Ascending aorta (tissue), 2 donors: ENCODE data around the gene PIP4P1. TPM values are rescaled to one million over a fixed set of nuclear protein-coding genes. Genes with fewer than 3 reads are reported as not detected.

Experiments
- DNase-seq, 2 donors: peaks; one replicate each; pipeline ENCODE4 v3.0.0-alpha.2; 2019; ENCODE audit warnings: low spot score in 2 of 2
- H3K27ac ChIP-seq, 2 donors: fragments of 200-600 bp; sonication (generic); one replicate each; pipeline ENCODE4 v1.5.1; 2016 to 2017; ENCODE audit warnings: mild to moderate bottlenecking in 1 of 2
- H3K27me3 ChIP-seq: fragments of 200-600 bp; sonication (generic); one replicate; pipeline ENCODE4 v1.5.1; 2017
- H3K36me3 ChIP-seq, 2 donors: fragments of 200-600 bp; sonication (generic); one replicate each; pipeline ENCODE4 v1.5.1; 2016
- H3K4me1 ChIP-seq, 2 donors: fragments of 200-600 bp; sonication (generic); one replicate each; pipeline ENCODE4 v1.5.1; 2016 to 2017; ENCODE audit warnings: mild to moderate bottlenecking in 1 of 2
- H3K4me3 ChIP-seq, 2 donors: fragments of 200-600 bp; sonication (generic); one replicate each; pipeline ENCODE4 v1.5.1; 2016 to 2017; ENCODE audit warnings: mild to moderate bottlenecking in 1 of 2
- H3K9me3 ChIP-seq, 2 donors: fragments of 200-600 bp; sonication (generic); one replicate each; pipeline ENCODE4 v1.5.1; 2016
- intact Hi-C: fragments of 100-400 bp; cut with DNase I; formaldehyde crosslinking; loops from one replicate; pipeline ENCODE4 v1.15.1; 2023
- total RNA-seq: library from RNA; depleted of rRNA; stranded (reverse); fragments of >200 nt; gene quantifications from one replicate; pipeline ENCODE4 v1.1.0, GENCODE V29; 2016
- TF ChIP-seq, protein P1 (sequence below), 3 experiments: fragments of 200-600 bp in 2 of 3; fragments of 450-650 bp in 1 of 3; sonication (generic) in 2 of 3; IDR thresholded peaks; one replicate each; pipeline ENCODE4 v1.5.1; 2016 to 2019; ENCODE audit warnings: antibody characterized with exemption in 3 of 3, mild to moderate bottlenecking in 1 of 3, moderate library complexity in 1 of 3

Gene PIP4P1
- total RNA-seq, 1 donor from 2014 or later: 30.7 TPM

DNA sequence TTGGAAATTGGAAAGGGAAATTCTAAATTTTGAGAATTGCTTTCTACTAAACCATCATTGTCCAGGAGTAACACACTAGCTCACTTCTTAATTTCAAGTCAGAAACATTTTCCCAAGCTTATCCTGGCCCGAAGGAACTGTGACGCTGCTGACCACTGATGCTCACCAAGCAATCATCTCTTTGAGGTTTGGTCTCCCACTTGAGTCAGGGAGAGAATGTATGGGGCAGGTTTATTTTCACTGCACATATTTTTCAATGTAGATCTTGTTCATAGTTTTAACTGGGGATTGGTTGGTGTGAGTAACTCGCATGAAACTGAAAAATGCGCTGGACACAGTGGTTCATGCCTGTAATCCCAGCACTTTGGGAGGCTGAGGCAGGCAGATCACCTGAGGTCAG, 31.3 kb upstream of the PIP4P1 start:
- Histone ChIP-seq H3K4me3 (no peak overlapping the region), H3K9me3 (no peaks in the 10 kb centered on the region), H3K27me3 (no peaks in the 10 kb centered on the region), H3K4me1 (no peaks in the 10 kb centered on the region), H3K27ac (no peak overlapping the region), H3K36me3 (no peaks in the 10 kb centered on the region)
- DNase-seq: no peak
- TF ChIP-seq, protein P1, sequence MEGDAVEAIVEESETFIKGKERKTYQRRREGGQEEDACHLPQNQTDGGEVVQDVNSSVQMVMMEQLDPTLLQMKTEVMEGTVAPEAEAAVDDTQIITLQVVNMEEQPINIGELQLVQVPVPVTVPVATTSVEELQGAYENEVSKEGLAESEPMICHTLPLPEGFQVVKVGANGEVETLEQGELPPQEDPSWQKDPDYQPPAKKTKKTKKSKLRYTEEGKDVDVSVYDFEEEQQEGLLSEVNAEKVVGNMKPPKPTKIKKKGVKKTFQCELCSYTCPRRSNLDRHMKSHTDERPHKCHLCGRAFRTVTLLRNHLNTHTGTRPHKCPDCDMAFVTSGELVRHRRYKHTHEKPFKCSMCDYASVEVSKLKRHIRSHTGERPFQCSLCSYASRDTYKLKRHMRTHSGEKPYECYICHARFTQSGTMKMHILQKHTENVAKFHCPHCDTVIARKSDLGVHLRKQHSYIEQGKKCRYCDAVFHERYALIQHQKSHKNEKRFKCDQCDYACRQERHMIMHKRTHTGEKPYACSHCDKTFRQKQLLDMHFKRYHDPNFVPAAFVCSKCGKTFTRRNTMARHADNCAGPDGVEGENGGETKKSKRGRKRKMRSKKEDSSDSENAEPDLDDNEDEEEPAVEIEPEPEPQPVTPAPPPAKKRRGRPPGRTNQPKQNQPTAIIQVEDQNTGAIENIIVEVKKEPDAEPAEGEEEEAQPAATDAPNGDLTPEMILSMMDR (IDR thresholded peaks at IDR 0.05): no peak
- intact Hi-C loops: no loop called here

DNA sequence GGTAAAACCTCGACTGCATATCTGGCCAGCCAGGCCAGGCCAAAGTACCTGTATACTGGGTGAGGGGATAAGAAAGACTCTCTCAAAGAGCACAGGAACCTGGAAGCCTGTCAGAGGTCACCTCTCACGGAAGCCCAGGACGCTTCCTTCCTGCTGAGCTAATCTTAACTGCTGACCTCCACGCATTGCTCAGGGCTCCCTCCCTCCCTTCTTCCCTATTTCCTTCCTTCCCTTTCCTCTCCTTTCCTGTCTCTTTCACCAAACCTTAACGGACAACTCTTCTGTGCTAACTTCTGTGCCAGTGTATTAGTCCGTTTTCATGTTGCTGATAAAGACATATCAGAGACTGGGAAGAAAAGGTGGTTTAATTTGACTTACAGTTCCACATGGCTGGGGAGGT, 29.3 kb upstream of the PIP4P1 start:
- DNase-seq: no peak
- Histone ChIP-seq H3K4me3 (no peak overlapping the region), H3K4me1 (no peaks in the 10 kb centered on the region), H3K36me3 (no peaks in the 10 kb centered on the region), H3K27ac (no peak overlapping the region), H3K9me3 (no peaks in the 10 kb centered on the region), H3K27me3 (no peaks in the 10 kb centered on the region)
- TF ChIP-seq, protein P1 (IDR thresholded peaks at IDR 0.05): no peak
- intact Hi-C loops: no loop called here

DNA sequence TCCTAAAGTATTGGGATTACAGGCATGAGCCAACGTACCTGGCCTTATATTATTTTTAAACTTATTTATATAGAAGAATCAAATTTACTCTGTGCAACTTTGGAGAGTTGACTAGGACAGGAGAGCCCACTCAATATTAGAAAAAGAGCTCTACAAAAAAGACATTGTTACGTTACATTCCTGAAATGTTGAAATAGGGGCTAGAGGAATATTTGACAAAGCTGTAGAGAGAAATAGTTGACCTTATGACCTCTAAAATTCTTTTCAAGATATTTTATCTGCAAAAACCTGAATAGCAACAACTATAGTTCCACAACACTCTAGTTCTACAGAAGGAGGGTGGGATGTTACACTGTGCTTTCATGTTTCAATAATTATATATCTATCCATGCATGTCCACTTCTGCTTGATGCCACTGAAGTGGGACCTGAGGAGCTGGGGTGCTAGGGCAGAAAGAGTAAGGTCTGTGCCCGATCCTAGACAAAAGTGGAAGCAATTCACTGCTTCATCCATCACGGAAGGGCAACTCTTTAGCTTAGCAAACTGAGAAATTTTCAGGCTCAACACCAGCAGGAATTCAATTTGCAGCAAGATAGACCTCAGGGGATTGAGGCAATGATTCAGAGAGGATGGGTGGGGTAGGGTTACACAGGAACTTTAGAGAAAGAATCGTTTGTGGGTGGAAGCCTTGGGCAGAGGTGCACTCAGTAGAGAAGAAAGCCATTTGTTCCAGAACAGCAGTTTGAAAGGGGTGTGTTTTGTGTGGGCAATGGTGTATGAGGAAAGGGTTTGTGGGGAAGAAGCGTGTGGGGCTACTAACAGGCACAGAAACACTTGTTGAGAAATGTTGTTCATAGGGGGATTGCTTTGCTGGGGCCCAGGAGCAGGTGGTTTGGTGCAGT, 28.1 kb upstream of the PIP4P1 start:
- no peak overlapping the region for H3K4me3 ChIP-seq
- no peaks in the 10 kb centered on the region for H3K36me3 ChIP-seq
- TF ChIP-seq, protein P1 (IDR thresholded peaks at IDR 0.05): no peak
- no peak overlapping the region for H3K27ac ChIP-seq
- H3K4me1 ChIP-seq: no peaks in the 10 kb centered on the region
- H3K9me3 ChIP-seq: no peaks in the 10 kb centered on the region
- no peaks in the 10 kb centered on the region for H3K27me3 ChIP-seq
- intact Hi-C loops: no loop called here
- DNase-seq: no peak

DNA sequence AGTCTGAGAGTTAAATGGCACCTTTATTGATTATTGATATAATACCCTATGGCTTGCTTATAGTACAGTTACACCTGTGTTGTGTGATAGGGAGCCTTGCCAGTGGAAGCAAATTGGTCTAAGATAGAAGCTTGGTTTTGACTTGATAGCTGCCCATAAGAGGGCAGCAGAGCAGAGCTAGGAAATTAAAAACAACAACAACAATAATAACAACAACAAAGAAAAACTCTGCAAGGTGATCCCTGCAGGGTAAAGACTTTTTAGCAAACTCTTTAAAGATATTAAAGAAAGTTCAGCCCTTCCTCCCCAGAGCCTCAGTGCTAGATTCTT, 26.1 kb upstream of the PIP4P1 start:
- DNase-seq: no peak
- Histone ChIP-seq H3K4me3 (no peak overlapping the region), H3K36me3 (no peaks in the 10 kb centered on the region), H3K4me1 (no peaks in the 10 kb centered on the region), H3K27me3 (no peaks in the 10 kb centered on the region), H3K9me3 (no peaks in the 10 kb centered on the region), H3K27ac (no peak overlapping the region)
- intact Hi-C loops: no loop called here
- TF ChIP-seq, protein P1 (IDR thresholded peaks at IDR 0.05): no peak

DNA sequence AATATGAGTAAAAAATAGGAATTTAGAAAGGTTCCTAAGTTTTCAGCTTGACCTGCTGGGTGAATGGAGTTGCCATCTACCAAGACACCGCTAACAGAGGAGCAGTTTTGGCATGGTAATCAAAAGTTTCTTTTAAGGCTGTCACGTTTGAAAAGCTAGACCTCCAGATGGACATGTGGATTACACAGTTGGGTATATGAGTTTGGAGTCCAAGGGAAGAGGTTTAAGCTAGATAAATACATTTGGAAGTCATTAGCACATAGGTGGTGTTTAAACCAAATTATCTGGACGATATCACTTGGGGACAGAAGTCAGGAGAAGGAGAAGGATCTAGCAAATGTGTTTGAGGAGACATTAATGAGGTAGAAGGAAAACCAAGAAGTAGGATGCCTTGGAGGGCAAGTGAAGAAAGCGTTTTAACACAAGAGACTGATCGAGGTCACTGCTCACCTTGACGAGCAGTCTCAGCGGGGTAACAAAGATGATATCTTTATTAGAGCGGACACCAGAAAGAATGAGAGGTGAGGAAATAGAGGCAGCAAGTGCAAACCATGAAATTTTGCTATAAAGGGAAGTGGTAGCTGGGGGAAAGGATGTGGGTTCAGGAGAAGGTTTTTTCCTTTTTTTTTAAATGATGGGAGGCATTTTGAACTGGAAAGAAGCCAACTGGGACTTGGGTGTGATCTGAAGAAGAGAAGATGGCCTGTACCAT, 25.6 kb upstream of the PIP4P1 start:
- no peaks in the 10 kb centered on the region for H3K27me3 ChIP-seq
- H3K27ac ChIP-seq: no peak overlapping the region
- no peaks in the 10 kb centered on the region for H3K9me3 ChIP-seq
- TF ChIP-seq, protein P1 (IDR thresholded peaks at IDR 0.05): no peak
- no peaks in the 10 kb centered on the region for H3K4me1 ChIP-seq
- H3K4me3 ChIP-seq: no peak overlapping the region
- DNase-seq: no peak
- intact Hi-C loops: no loop called here
- no peaks in the 10 kb centered on the region for H3K36me3 ChIP-seq
